ENCODE results near the gene ATF6.

- TF ChIP-seq CTCF (IDR thresholded peaks at IDR 0.05; ENCODE audit: low read depth, low read length, poor library complexity, severe bottlenecking) = no peak
- no peak for TF ChIP-seq EZH2phosphoT487 (IDR thresholded peaks at IDR 0.05; ENCODE audit: borderline replicate concordance, low read length)
Measured at GRCh38 chr1:161727256-161727924, 38.7 kb upstream of the ATF6 start.

Data from DOHH2 (cell line).